Heart right ventricle (tissue), 16 donors: ENCODE data around the gene MYBPC1. TPM values are rescaled to one million over a fixed set of nuclear protein-coding genes. Genes with fewer than 3 reads are reported as not detected.
A peak's percentile ranks its signal among the peaks of the same experiment; 100 is the strongest.

Experiments used
- ATAC-seq, 8 donors: fragments of 200-7000 bp; cut with Tn5 transposase; one replicate each; pipeline ENCODE4 v1.9.1; 2020; ENCODE audit warnings: mild to moderate bottlenecking in 8 of 8, moderate library complexity in 8 of 8, moderate number of reproducible peaks in 1 of 8
- DNase-seq, 2 donors: peaks; one replicate each; pipeline ENCODE4 v3.0.0-alpha.2; 2020
- H3K27ac ChIP-seq, 10 donors: fragments of 200-600 bp; sonication (generic) in 2 of 10; one replicate each; pipeline versions ENCODE4 v1.5.0 to v1.8.0; 2020 to 2022; ENCODE audit warnings: mild to moderate bottlenecking in 3 of 10
- H3K27me3 ChIP-seq, 7 donors: fragments of 200-600 bp; one replicate each; pipeline ENCODE4 v1.8.0; 2021 to 2022; ENCODE audit warnings: mild to moderate bottlenecking in 2 of 7
- H3K36me3 ChIP-seq, 9 donors: fragments of 200-600 bp; sonication (generic) in 1 of 9; one replicate each; pipeline versions ENCODE4 v1.5.0 to v1.8.0; 2020 to 2022; ENCODE audit warnings: mild to moderate bottlenecking in 2 of 9
- H3K4me1 ChIP-seq, 9 donors: fragments of 200-600 bp; sonication (generic) in 1 of 9; one replicate each; pipeline versions ENCODE4 v1.5.0 to v1.8.0; 2020 to 2022; ENCODE audit warnings: mild to moderate bottlenecking in 4 of 9
- H3K4me3 ChIP-seq, 10 donors: fragments of 200-600 bp; sonication (generic) in 2 of 10; one replicate each; pipeline versions ENCODE4 v1.5.0 to v1.8.0; 2020 to 2022; ENCODE audit warnings: mild to moderate bottlenecking in 7 of 10, moderate library complexity in 2 of 10
- H3K9me3 ChIP-seq, 11 donors: fragments of 200-600 bp in 10 of 11; sonication (generic) in 2 of 11; one replicate each; pipeline versions ENCODE4 v1.5.0 to v1.8.0; 2013 to 2022; ENCODE audit warnings: mild to moderate bottlenecking in 2 of 11, control low read depth in 1 of 11, moderate library complexity in 1 of 11
- CTCF ChIP-seq, 9 donors: fragments of 200-600 bp; sonication (generic) in 2 of 9; IDR thresholded peaks; one replicate each; pipeline versions ENCODE4 v1.5.0 to v1.8.0; 2021 to 2022; ENCODE audit warnings: antibody characterized with exemption in 9 of 9, mild to moderate bottlenecking in 5 of 9, moderate library complexity in 1 of 9
- whole genome bisulfite sequencing, 2 donors: extraction: QIAGEN DNeasy Blood & Tissue Kit; methylation state at CpG; one replicate each; pipeline ENCODE4 v1.1.7; 2013; ENCODE audit warnings: inconsistent platforms in 1 of 2; 5-methylcytosine and 5-hydroxymethylcytosine counted together
- intact Hi-C, 10 donors: fragments of 100-400 bp; cut with DNase I; formaldehyde crosslinking; loops; one replicate each; pipeline versions ENCODE4 v1.11.1 to v1.14.2; 2022
- polyA plus RNA-seq, 2 donors: library from polyadenylated mRNA; stranded (reverse); fragments of 200-250 nt; gene quantifications; one replicate each; pipeline ENCODE4 v1.2.3, GENCODE V29; 2013
- total RNA-seq, 10 donors: library from RNA; stranded (reverse); fragmentation: NEBNext Ultra II Directional in 3 of 10; extraction: Animal tissue kit (Norgen Biotek cat#: 25700) in 3 of 10; gene quantifications; one replicate each; pipeline versions ENCODE4 v1.2.1 to v1.2.4, GENCODE V29; 2021 to 2023
- donor health status: Arrhythmogenic right ventricular cardiomyopathy.
- donor health status: ischemic (EF 13 %, LVEDD 7.1; RV severe dilation, severe dysfunction).
- donor health status: healthy with polysubstance abuse.
- donor health status: DM: no; HTN: yes; CAD: no.
- donor health status: DM: no; HTN: no; CAD: no.
- donor health status: ischemic (EF 25% LVEDD 6.9; RV normal size, moderate dysfunction).
- donor health status: ischemic (EF 25% LVEDD 5.7; RV mildly dilated, moderate dysfunction).
- donor health status: healthy.
- donor health status: DM: yes; HTN: yes; CAD: no.
- donor health status: Ischemic cardiomyopathy.
- donor health status: ischemic (EF 35%, LVEDD 5.7; RV mildly dilated, moderate dysfunction).
- donor health status: nonischemic (EF 11% LVEDD 7.7; RV severe dilation, severe dysfunction).
- donor health status: DM: yes; HTN: yes; CAD: no.
- donor health status: PGD.
- donor health status: ischemic (EF 29% LVEDD 5.4; RV normal size, mild dysfunction).
- donor health status: nonischemic (EF 23%, LVEDD 6.1; RV moderate dilation, normal function).

The MYBPC1 gene
- total and polyA plus RNA-seq, 12 donors: 0.17 to 6.4 (median 1.7) TPM

- H3K4me1 ChIP-seq: peaks cover under 1 to 58% (median 42%) of the 10 kb centered on the region in 9 donors
- peak; percentile 44 to 62 (median 55) for ATAC-seq
- TF ChIP-seq CTCF (IDR thresholded peaks at IDR 0.05): no peak
- DNase-seq: peak; percentile 34 to 67
- intact Hi-C loops: loop anchor here in 1 of 10 donors (5.0 kb wide), 1 partner anchor 134 kb away; the partner anchor contains the start of gene GNPTAB
- H3K4me3 ChIP-seq: peak overlapping the region; percentile 83 to 95 (median 88)
- H3K36me3 ChIP-seq: no peaks in the 10 kb centered on the region
- WGBS, 2 donors: 0 to 1% methylated on average over 57 to 67 of the region's 67 CpGs
- no peaks in the 10 kb centered on the region for H3K27me3 ChIP-seq
- peak overlapping the region; percentile 92 to 97 (median 96) for H3K27ac ChIP-seq
- no peaks in the 10 kb centered on the region for H3K9me3 ChIP-seq
Observed at GRCh38 chr12:101697930-101698799, 103.4 kb downstream of the MYBPC1 start.

- H3K27me3 ChIP-seq: no peaks in the 10 kb centered on the region
- WGBS, 2 donors: 63 to 73% methylated on average over 12 of the region's 12 CpGs
- no peaks in the 10 kb centered on the region for H3K9me3 ChIP-seq
- H3K4me3 ChIP-seq: peak overlapping the region; percentile 83 to 95 (median 88)
- intact Hi-C loops: loop anchor here in 1 of 10 donors (5.0 kb wide), 1 partner anchor 133 kb away; the partner anchor contains the start of gene GNPTAB
- H3K27ac ChIP-seq: peak overlapping the region; percentile 92 to 97 (median 96)
- DNase-seq (no peak), ATAC-seq (peak in 1 of 8 donors; percentile 38)
- peak in 4 of 9 donors; percentile 32 to 46 (median 38) for TF ChIP-seq CTCF (IDR thresholded peaks at IDR 0.05)
- H3K4me1 ChIP-seq: peaks cover 4 to 65% (median 46%) of the 10 kb centered on the region in 9 donors
- no peaks in the 10 kb centered on the region for H3K36me3 ChIP-seq
Observed at GRCh38 chr12:101698800-101699347, 104.1 kb downstream of the MYBPC1 start.

GRCh38 chr12:101700299-101700820 is 105.6 kb downstream of the MYBPC1 start:
- WGBS, 2 donors: 75 to 78% methylated on average over 2 of the region's 2 CpGs
- DNase-seq (no peak), ATAC-seq (no peak)
- H3K4me1 ChIP-seq: peaks cover 4 to 66% (median 46%) of the 10 kb centered on the region in 9 donors
- peak overlapping the region in 5 of 10 donors; percentile 7 to 95 (median 83) for H3K4me3 ChIP-seq
- H3K27ac ChIP-seq: peak overlapping the region in 6 of 10 donors; percentile 20 to 97 (median 35)
- H3K36me3 ChIP-seq: no peaks in the 10 kb centered on the region
- H3K27me3 ChIP-seq: no peaks in the 10 kb centered on the region
- no peak for TF ChIP-seq CTCF (IDR thresholded peaks at IDR 0.05)
- H3K9me3 ChIP-seq: no peaks in the 10 kb centered on the region
- intact Hi-C loops: no loop called here

- ATAC-seq (no peak), DNase-seq (no peak)
- Histone ChIP-seq H3K4me3 (no peak overlapping the region), H3K27me3 (no peaks in the 10 kb centered on the region), H3K4me1 (peaks cover 4 to 66% (median 41%) of the 10 kb centered on the region in 9 donors), H3K9me3 (no peaks in the 10 kb centered on the region), H3K36me3 (no peaks in the 10 kb centered on the region), H3K27ac (peak overlapping the region in 1 of 10 donors; percentile 10)
- intact Hi-C loops: no loop called here
- 82 to 90% methylated on average over 3 of the region's 3 CpGs for WGBS, 2 donors
- TF ChIP-seq CTCF (IDR thresholded peaks at IDR 0.05): no peak
Observed at GRCh38 chr12:101703487-101703886, 108.7 kb downstream of the MYBPC1 start.
